Mucosa of gallbladder (tissue), 1 donor: ENCODE results near the gene IQSEC3. TPM values are rescaled to one million over a fixed set of nuclear protein-coding genes. Genes with fewer than 3 reads are reported as not detected.

Experiments used
- DNase-seq: peaks from one replicate; pipeline ENCODE4 v3.0.0-alpha.2; 2020; ENCODE audit warnings: low spot score
- total RNA-seq: library from RNA; stranded (reverse); gene quantifications from one replicate; pipeline ENCODE4 v1.2.1, GENCODE V29; 2021
- donor health status: DM: no; HTN: no; CAD: no.

The IQSEC3 gene
- total RNA-seq, 1 donor from 2014 or later, result 1.6 TPM

DNA sequence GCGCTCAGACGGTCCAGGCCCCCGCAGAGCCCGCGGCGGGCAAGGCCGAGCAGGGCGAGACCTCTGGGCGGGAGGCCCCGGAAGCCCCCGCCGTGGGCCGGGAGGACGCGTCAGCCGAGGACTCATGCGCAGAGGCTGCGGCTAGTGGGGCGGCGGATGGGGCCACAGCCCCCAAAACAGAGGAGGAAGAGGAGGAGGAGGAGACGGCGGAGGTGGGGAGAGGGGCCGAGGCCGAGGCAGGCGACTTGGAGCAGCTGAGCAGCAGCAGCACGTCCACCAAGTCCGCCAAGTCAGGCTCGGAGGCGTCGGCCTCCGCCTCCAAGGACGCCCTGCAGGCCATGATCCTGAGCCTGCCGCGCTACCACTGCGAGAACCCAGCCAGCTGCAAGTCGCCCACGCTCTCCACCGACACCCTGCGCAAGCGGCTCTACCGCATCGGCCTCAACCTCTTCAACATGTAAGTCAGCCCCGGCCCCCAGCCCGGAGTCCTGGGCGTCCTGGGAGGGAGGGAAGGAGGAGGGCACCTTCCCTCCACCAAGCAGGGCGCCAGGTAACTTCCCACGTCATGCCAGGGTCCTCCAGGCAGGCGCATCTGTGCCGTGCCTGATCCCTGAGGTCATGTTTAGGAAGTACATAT is 72.4 kb downstream of the IQSEC3 start:
- DNase-seq, result no peak

DNA sequence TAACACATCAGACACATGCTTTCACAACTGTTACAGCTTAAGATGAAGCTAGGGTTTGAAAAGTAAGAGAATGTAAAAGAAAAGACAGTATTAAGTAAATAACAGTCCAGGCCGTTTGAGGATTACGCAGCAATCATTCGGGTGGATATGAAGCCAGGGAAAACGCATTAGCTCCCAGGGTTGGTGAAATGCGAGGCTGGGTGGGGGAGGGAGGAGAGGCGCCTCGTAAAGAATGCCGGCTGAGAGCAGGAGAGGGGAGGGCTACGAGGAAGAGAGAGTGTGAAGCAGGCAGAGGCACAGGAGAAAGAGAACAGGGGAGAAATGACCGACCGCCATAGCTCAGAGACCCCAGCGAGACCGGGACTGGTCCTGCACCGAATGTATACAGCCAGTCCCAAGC is 73.0 kb downstream of the IQSEC3 start:
- no peak for DNase-seq

DNA sequence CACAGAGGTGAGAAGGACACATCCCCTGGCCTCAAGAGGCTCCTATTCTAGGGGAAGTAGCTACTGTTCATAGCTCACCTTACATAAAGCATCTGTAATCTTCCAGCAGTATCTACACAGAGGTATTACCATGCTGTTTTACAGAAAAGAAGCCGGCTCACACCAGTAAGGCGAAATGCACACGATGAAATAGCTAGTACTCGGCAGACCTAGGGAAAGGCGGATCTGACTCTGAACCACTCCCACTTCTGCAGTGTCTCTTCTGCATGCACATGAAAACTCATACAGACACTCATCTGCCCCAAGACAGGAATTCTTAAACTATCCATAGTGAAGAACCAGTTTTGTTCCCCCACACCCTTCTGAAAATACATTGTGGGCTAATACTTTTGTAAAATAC is 73.6 kb downstream of the IQSEC3 start:
- no peak for DNase-seq

DNA sequence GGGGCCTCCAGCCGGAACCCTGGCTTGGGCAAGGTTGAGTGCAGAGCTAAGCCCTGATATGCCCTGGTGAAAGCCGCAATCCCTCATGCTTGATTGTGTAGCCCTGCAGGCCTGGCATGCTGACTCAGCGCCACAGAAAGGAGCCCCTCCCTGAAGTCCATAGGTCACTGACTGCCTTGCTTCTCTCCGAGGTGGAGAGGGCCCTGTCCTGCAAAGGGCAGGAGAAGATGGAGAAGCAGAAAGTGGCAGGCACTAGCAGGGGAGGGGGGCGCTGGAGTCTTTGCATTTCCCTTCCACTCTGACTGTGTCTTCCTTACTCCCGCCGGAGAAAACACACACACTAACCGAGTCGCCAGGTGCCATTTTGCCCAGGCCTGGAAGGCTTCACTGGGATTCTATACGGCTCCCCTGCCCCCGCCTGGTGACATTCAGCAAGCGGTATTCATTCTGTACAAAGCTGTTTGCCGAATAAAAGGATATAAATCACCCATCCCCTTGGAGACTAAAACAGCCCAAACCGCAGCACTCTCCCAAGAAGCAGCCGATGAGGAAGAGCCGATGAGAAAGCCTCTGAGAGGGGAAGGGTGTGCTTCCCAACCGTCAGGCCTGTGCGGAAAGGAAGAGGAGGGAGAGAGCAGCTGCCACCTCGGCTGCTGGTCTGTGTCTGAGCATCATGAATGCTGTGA is 77.5 kb downstream of the IQSEC3 start:
- DNase-seq, result peak; percentile 54

DNA sequence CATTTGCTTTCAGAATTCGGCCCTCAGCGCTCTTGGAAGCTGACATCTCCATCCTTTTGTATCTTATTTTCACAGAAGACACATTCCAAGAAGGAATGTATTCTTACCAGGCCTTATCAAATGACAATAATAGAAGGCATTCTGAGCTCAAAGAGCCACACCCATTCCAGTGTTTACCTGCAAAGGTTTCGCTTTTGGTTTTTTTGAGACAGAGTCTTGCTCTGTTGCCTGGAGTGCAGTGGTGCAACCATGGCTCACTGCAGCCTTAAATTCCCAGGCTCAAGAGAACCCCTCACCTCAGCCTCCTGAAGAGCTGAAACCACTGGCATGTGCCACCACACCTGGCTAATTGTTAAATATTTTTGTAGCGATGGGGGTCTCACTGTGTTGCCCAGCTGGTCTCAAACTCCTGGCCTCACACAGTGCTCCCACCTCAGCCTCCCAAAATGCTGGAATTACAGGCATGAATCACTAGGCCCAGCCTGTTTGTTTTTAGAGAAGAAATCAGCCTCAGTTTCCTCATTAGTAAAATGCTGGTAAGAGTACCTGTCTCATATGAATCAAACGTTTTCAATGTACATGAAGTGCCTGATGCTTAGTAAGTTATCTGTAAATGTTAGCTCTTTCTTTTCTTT is 78.2 kb downstream of the IQSEC3 start:
- no peak for DNase-seq

DNA sequence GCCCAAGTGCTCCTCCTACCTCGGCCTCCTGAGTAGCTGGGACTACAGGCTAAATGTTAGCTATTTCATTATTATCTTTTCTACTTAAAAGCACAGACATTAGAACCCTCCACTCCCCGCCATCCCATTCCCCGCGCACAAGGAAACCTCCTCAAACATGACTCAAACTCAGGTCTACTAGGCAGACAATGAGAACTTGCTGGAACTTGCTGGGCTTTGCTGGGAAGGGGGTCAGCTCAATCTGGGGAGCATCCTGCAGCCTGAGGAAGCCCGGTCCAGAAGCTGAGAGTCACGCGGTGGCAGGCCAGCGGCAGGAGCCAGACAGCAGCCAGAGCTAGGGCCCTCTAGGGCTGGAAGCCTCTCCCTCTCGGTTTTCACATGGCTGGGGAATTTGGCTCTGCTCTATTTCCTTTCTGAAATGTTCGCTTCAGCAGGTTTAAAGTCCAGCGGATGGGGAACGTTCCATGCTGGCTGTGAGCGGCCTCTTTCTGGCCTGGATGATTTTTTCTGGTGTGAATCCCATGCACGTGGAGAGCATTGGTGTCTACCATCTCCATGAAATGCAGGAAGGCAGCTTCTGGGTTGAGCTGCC is 78.9 kb downstream of the IQSEC3 start:
- DNase-seq, result peak; percentile 18

DNA sequence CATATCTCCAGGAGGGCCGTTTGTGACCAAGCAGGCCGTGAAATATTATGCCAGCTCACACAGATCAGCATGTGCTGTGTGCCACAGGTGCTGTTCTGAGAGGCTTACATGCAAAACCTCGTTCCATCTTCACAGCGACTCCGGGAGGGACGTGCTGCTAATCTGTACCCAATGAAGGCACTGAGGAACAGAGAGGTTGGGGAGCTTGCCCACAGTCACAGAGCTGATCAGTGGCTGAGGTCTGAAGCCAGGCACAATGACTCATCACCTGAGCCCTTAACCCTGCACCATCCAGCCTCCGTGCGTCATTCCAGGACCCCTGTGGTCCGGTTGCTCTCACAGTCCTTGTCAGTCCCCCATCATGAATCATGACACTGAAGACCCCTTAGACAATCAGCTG is 80.7 kb downstream of the IQSEC3 start:
- DNase-seq, result no peak

DNA sequence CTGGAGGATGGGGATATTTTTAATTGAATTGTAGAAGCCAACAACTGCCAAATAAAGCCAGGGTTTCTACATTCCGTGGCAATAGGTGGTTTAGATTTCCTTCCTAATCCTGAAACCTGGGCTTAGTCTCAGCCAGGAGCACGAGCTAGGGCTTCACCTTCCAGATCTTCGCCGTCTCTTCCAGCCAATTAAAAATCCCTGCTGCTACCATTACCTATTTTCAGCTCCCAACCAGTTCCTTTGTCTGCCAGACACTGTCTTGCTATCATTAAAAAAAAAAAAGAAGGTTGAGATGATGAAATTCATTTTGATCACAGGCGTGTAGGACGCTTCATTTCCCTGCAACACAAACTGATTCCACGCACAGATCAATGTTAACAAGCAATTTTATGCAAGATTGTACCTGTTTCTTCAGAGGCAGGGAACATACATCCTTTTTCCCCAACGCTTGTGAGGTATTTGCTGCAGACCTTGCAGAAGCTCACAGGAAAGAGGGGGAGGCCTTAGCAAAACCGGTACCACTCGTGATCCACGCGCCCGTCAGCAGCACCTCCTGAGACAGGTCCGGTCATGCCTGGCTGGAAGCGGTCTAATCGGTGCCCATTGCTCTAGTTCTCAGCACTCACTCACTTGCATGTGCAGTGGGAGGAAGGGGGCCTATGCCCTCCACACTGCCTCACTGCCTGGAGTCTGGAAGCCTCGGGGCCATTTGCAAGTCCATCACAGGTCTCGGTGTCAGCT is 82.3 kb downstream of the IQSEC3 start:
- no peak for DNase-seq

DNA sequence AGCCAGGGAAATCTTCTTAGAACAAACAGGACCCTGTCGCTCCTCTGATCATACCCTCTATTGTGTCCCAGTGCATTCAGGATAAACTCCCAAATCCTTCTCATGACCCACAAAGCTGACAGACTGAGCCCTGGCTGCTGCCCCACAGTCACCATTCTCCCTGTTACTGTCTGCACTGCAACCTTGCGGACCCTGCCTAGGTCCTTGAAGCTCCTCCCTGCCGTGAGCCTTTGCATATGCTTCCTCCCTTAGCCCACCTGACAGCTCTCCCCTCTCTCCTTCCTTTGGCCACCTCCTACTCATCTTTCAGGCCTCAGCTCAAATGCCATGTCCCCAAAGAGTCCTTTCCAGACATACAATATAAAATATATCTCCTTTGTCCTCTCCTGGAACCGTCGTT is 85.0 kb downstream of the IQSEC3 start:
- DNase-seq, result no peak

DNA sequence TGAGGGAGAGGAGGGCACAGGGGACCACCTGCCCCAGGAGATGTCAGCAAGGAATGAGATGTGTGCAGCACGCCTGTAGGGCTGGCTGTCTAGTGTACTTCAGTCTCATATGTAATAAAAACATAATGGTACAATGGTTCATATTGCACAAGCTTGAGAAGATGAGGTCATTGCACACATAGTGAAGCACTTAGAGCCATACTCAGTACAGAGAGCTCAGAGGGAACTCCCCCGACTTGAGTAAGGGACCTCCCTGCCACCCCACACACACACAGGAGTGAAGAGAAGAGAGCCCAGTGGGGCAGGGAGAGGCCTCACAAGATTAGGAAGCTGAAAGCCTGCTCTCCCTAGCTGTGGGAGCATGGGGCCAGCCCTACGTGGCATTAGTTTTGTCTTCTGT is 85.9 kb downstream of the IQSEC3 start:
- DNase-seq, result no peak

DNA sequence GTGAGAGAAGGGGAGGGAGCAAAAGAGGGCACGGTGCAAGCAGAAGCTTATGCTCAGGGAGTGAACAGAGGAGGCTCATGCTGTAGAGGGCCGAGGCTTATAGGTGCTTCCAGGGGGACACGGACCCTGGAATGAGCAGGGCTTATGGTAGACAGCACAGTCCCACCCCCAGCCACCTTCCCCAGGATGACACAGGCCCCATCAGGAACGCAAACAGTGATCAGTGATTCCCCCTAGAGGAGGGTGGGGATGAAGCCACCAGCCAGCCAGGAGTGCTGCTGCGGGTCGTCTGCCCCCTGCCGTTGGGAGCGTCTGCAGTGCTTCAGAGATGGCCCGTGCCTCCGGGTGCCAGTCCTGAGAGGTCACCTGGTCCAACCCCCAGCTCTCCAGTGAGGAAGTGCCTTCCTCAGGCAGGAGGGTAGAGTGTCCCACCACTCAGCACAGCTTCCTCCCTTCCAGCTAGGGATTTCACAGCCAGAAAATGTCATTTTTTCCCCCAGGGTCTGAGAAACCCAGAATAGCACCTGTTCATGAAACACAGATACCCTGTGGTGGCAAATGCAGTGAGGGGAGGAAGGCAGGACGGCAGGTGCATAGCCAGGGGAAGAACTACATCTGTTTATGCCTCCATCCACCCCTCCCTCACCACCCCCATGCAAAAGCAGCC is 86.6 kb downstream of the IQSEC3 start:
- peak; percentile 53 for DNase-seq

DNA sequence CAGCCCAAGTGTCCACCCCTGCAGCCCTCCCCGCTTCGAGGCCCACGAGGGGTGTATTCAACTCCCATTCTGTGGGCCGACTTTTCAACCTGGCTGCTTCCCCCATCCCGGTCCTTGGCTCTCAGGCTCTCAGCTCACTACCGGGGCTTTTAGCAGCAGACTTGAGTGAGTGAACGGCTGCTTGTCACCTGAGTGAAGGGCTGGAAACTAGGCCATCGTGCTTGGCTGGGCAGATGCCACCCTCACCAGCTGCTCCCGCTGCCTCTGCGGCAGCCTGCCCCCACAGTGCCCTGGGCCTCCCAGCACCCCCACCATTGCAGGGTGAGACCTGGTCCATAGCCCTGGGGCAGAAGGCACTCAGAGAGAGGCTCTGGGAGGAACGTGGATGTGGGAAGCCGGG is 87.5 kb downstream of the IQSEC3 start:
- DNase-seq, result no peak

DNA sequence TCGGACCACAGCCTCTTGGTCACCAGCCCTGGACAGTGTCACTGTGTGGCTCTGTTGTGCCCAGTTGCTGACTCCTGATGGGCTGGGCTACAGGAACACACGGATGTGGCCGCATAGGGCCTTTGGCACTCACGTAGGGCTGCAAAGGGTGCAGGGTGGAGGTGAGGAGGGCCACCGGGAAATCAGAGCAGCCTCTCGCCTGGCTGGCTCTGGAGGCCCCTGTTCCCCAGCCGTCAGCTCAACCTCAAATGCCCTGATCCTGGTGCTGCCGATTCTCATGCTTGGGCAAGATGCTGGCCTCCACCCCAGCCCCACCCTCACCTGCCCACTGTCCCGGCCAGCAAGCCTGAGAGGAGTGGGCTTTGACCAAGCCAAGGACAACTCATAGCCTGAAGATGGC is 88.4 kb downstream of the IQSEC3 start:
- no peak for DNase-seq

DNA sequence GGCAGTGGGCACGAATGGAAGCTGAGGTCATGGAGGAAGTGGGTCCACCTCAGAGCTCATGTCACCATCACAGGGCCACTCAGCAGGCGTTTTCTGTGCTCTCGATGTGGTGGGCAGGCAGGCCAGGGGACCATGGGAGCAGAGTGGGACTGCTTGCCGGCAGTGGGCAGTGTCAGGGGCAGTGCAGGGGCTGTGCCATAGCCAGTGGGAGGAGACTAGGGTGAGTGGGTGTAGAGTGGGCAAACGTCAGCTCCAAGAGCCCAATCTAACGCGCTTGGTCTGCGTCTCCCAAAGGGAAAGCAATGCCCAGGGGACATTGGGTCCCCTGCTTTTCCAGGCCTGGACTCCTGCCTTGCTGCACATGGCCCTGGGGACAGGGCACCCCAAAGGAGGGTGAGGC is 89.1 kb downstream of the IQSEC3 start:
- no peak for DNase-seq

DNA sequence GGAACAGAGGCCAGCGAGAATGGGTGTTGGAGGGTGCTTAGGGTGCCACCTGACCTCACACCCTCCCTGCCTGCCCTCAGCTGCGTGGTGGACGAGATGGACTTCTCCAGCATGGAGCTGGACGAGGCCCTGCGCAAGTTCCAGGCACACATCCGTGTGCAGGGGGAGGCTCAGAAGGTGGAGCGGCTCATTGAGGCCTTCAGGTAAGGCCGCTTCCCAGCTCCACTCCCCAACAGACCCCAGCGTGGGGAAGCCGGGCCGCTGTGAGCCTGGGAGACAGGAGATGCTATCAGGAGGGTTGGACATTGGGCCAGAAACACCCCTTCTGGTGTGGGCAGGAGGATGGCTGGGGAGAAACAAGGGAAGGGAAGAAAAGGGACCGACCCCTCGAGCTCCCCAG is 90.4 kb downstream of the IQSEC3 start:
- no peak for DNase-seq

DNA sequence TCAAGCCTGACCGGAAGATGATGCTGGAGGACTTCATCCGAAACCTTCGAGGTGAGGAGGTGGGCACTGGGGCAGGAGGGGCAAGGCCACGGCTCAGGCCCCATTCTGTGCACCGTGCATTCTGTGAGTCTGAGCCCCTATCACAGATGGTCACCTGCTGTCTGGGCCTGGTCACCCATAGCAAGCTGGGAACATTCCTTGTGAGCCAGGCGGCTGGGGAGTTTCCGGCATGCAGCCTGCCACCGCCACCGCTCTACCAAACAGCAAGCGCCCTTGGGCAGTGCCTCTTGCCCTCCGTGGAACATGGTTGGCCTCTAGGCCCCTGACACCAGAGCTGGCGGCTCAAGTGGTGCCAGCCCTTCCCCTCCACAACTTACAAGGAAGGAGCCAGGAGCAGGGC is 91.1 kb downstream of the IQSEC3 start:
- DNase-seq, result no peak

DNA sequence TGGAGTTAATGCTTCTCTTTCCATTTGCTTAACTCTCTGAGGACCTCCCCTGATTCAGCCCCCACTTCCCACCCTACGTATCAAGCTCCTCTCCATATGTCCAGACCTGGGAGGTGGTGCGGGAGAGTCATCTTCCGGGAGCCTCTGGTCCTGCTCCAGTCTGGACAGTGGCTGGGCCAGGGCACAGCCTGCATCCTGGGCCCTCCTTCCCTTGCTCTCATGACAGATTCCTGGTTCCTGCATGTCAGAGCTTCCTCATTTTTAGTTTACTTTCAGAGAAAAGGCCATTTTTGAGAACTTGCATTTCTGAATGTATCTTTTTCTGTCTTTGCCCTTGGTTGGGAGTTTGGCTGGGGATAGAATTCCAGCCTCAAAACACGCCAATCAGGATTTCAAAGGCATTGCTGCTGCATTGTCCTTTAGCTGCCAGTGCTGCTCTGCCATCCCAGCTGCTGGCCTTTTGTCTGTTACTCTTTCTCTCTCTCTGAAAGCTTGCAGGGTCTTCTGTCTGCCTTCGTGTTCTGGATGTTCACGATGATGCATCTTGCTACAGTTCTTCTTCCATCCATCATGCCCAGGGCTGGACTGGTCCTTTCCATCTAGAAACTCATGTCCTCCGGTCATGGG is 92.7 kb downstream of the IQSEC3 start:
- DNase-seq, result no peak

DNA sequence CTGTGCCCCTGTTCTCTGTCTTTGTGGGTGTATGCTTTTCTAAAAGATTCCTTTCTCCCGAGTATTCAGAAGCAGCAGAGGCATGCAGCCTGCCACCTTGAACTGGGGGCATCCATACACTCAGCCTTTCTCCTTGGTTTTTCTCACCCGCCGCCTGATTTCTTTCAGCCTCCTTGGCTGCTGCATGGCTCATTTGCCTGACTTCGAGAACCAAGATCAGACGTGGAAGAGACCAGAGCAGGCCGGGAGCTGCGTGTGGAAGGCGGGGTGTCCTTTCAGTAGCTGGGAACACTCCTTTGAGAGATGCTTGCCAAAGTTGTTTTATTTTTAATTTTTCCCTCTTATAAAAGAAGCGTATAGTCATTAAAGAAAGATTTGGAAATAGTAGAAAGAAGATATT is 94.3 kb downstream of the IQSEC3 start:
- DNase-seq, result no peak

DNA sequence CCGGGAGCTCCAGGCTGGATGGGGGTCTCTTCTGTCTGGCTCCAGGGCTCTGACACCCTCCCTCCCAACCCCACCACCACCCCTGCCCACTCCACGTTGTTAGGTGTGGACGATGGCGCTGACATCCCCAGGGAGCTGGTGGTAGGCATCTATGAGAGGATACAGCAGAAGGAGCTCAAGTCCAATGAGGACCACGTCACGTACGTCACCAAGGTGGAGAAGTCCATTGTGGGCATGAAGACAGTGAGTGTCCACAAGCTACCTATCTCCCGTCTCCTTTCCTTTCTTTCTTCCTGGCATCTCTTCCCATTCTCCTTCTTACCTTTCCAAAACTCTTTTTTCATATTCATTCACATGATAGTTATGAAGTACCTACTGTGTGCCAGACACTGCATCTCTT is 95.3 kb downstream of the IQSEC3 start:
- no peak for DNase-seq

DNA sequence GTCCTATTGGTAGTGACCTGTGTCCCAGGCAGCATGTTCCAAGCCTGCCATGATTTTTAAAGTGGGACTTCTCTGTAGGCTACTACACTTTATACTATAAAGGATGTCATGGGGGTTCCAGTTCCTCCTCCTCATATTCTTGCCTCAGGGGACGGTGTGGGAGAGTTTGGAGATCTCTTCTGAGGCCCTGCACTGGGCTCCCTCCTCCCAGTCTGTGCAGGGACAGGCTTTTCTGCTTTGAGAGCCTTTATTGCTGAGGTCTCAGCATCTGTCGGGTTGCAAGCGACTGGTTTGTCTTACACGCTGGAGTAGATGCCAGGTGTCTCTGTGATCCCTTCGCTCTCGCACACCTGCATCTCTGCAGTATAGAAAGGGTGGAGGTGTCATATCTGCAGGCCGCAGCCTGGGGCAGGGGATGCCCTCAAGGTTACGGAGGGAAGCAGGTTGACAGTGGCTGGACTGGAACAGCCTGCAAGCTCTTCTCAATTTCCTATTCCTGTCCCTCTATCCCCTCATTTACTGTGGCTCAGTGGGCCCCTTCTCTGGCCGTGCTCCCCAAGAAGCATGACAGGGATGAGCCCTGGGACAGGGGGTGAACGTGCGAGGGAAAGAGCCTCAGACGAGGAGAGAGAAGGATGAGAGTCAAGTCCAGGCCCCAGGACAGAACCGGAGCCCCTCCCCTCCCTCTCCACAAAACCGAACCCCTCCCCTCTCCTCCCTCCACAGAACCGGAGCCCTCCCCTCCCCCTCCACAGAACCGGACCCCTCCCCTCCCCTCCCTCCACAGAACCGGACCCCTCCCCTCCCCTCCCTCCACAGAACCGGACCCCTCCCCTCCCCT is 96.1 kb downstream of the IQSEC3 start:
- no peak for DNase-seq
